Right lobe of liver (tissue), 4 donors: ENCODE data around the gene TAOK1.

Experiments
- CTCF ChIP-seq, 4 donors: fragments of 200-600 bp in 3 of 4; fragments of 450-650 bp in 1 of 4; IDR thresholded peaks; one replicate each; pipeline versions ENCODE4 v1.5.1 to v1.8.0; 2016 to 2022; ENCODE audit warnings: antibody characterized with exemption in 4 of 4, mild to moderate bottlenecking in 2 of 4
- POLR2A ChIP-seq: fragments of 450-650 bp; IDR thresholded peaks from one replicate; pipeline ENCODE4 v1.6.1; 2017; ENCODE audit warnings: antibody characterized with exemption, mild to moderate bottlenecking
- donor health status: DM: no; HTN: no; CAD: no.
- donor health status: DM: no; HTN: no; CAD: no.
- donor health status: DM: no; HTN: yes; CAD: no.

GRCh38 chr17:29388937-29389336 lies 1.2 kb upstream of the TAOK1 start:
- TF ChIP-seq POLR2A (no peak), CTCF (IDR thresholded peaks at IDR 0.05) (no peak)
